22Rv1 (cell line): ENCODE results near the gene RBM25.

ENCODE experiments used
- H3K27ac ChIP-seq: fragments of 450-650 bp; 2 replicates; pipeline ENCODE4 v1.5.1; 2017
- CTCF ChIP-seq: fragments of 450-650 bp; IDR thresholded peaks from 2 replicates; pipeline ENCODE4 v1.5.1; 2017; ENCODE audit warnings: mild to moderate bottlenecking
- ZFX ChIP-seq: fragments of 450-650 bp; IDR thresholded peaks from 2 replicates; pipeline ENCODE4 v1.6.1; 2017; ENCODE audit warnings: antibody characterized with exemption, borderline replicate concordance

RBM25 gene

DNA sequence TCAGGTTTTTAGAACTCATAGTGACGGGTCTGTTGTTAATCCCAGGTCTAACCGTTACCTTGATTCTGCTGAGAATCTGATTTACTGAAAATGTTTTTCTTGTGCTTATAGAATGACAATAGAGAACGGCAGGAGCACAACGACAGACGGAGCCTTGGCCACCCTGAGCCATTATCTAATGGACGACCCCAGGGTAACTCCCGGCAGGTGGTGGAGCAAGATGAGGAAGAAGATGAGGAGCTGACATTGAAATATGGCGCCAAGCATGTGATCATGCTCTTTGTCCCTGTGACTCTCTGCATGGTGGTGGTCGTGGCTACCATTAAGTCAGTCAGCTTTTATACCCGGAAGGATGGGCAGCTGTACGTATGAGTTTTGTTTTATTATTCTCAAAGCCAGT, 112.4 kb downstream of the RBM25 start:
- H3K27ac ChIP-seq: no peak overlapping the region
- no peak for TF ChIP-seq CTCF
- no peak for TF ChIP-seq ZFX

GRCh38 chr14:73172500-73172899, 114.2 kb downstream of the RBM25 start:
- H3K27ac ChIP-seq: no peak overlapping the region
- TF ChIP-seq CTCF (no peak), ZFX (no peak)

DNA sequence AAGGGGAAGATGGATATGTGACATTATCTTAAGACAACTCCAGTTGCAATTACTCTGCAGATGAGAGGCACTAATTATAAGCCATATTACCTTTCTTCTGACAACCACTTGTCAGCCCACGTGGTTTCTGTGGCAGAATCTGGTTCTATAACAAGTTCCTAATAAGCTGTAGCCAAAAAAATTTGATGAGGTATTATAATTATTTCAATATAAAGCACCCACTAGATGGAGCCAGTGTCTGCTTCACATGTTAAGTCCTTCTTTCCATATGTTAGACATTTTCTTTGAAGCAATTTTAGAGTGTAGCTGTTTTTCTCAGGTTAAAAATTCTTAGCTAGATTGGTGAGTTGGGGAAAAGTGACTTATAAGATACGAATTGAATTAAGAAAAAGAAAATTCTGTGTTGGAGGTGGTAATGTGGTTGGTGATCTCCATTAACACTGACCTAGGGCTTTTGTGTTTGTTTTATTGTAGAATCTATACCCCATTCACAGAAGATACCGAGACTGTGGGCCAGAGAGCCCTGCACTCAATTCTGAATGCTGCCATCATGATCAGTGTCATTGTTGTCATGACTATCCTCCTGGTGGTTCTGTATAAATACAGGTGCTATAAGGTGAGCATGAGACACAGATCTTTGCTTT, 114.9 kb downstream of the RBM25 start:
- H3K27ac ChIP-seq: no peak overlapping the region
- TF ChIP-seq CTCF (peak; percentile 78), ZFX (no peak)
